DMS114 treated with DMSO at 0.1 percent for 48 hours (cell line): ENCODE data around the gene JAM3.

ENCODE experiments used
- DNase-seq: peaks from one replicate; lab custom pipeline; 2025; ENCODE audit not compliant: unreplicated experiment; lab: John Stamatoyannopoulos, UW

Gene JAM3

GRCh38 chr11:134039726-134040385 is 29.0 kb upstream of the JAM3 start:
- no peak for DNase-seq

- DNase-seq: no peak
These were observed 28.2 kb upstream of the JAM3 start for GRCh38 chr11:134040386-134041302.

GRCh38 chr11:134041349-134041748 is 27.5 kb upstream of the JAM3 start:
- no peak for DNase-seq

- no peak for DNase-seq
These were observed 26.8 kb upstream of the JAM3 start for GRCh38 chr11:134041791-134042696.

GRCh38 chr11:134043821-134044420 is 25.0 kb upstream of the JAM3 start:
- DNase-seq: no peak

GRCh38 chr11:134044514-134045284 is 24.2 kb upstream of the JAM3 start:
- no peak for DNase-seq

- peak; percentile 1 for DNase-seq
These were observed 22.9 kb upstream of the JAM3 start for GRCh38 chr11:134045799-134046635.

- no peak for DNase-seq
These were observed 22.0 kb upstream of the JAM3 start for GRCh38 chr11:134046681-134047449.

- no peak for DNase-seq
These were observed 21.3 kb upstream of the JAM3 start for GRCh38 chr11:134047586-134047999.

GRCh38 chr11:134048028-134048427 is 20.8 kb upstream of the JAM3 start:
- no peak for DNase-seq

GRCh38 chr11:134049303-134049702 is 19.6 kb upstream of the JAM3 start:
- DNase-seq: no peak

- peak; percentile 53 for DNase-seq
These were observed 18.1 kb upstream of the JAM3 start for GRCh38 chr11:134050541-134051383.

- no peak for DNase-seq
These were observed 16.4 kb upstream of the JAM3 start for GRCh38 chr11:134052395-134052987.

- no peak for DNase-seq
These were observed 15.6 kb upstream of the JAM3 start for GRCh38 chr11:134052988-134053945.

- DNase-seq: no peak
These were observed 13.8 kb upstream of the JAM3 start for GRCh38 chr11:134055029-134055428.

- no peak for DNase-seq
These were observed 8.6 kb upstream of the JAM3 start for GRCh38 chr11:134060316-134060715.
